H1 (cell line): ENCODE measurements around the gene PPP2R2B.

Experiments used
- ASH2L ChIP-seq: fragments of 200-600, 300-600 bp; sonication (generic); IDR thresholded peaks from one replicate; pipeline ENCODE4 v1.7.1; 2017; ENCODE audit warnings: low read length
- ATF2 ChIP-seq: IDR thresholded peaks from 2 replicates; pipeline ENCODE4 v1.6.1; 2012; ENCODE audit warnings: low read length, inconsistent platforms
- EP300 ChIP-seq, 2 experiments: IDR thresholded peaks; 1 replicate in 1 of 2; 2 replicates in 1 of 2; pipeline ENCODE4 v1.6.1; 2011 to 2012; ENCODE audit warnings: low read depth in 2 of 2, low read length in 2 of 2, mild to moderate bottlenecking in 2 of 2, borderline replicate concordance in 1 of 2, inconsistent platforms in 1 of 2, moderate library complexity in 1 of 2
- GTF2F1 ChIP-seq: IDR thresholded peaks from 2 replicates; pipeline ENCODE4 v1.6.1; 2012; ENCODE audit warnings: low read depth, low read length, improper control_type of control experiment, borderline replicate concordance
- HDAC6 ChIP-seq: IDR thresholded peaks from one replicate; pipeline ENCODE4 v1.7.1; 2012; ENCODE audit warnings: low read depth, mild to moderate bottlenecking, inconsistent platforms, low read length, moderate library complexity
- JUND ChIP-seq: IDR thresholded peaks from 2 replicates; pipeline ENCODE4 v1.6.1; 2011; ENCODE audit warnings: mild to moderate bottlenecking, improper control_type of control experiment, low read length
- POLR2A ChIP-seq, 2 experiments: IDR thresholded peaks; 1 replicate in 1 of 2; 2 replicates in 1 of 2; pipeline ENCODE4 v1.6.1; 2011; ENCODE audit warnings: low read depth in 2 of 2, low read length in 2 of 2, mild to moderate bottlenecking in 2 of 2; ENCODE audit errors: control extremely low read depth in 1 of 2
- SRF ChIP-seq: IDR thresholded peaks from 2 replicates; pipeline ENCODE4 v1.6.1; 2011; ENCODE audit warnings: mild to moderate bottlenecking, low read depth, low read length, moderate library complexity
- TBP ChIP-seq: IDR thresholded peaks from 2 replicates; pipeline ENCODE4 v1.6.1; 2011; ENCODE audit warnings: low read depth, low read length, improper control_type of control experiment
- YY1 ChIP-seq: IDR thresholded peaks from 2 replicates; pipeline ENCODE4 v1.6.1; 2011; ENCODE audit warnings: low read depth, mild to moderate bottlenecking, low read length
- ZNF274 ChIP-seq: IDR thresholded peaks from 2 replicates; pipeline ENCODE4 v1.7.0; 2012; ENCODE audit warnings: low read length, borderline replicate concordance; ENCODE audit errors: extremely low read depth
- TF ChIP-seq, protein P1 (sequence below), 3 experiments: IDR thresholded peaks; 1 replicate in 2 of 3; 2 replicates in 1 of 3; pipeline versions ENCODE4 v1.5.1 to v1.6.1; 2011; ENCODE audit warnings: low read length in 3 of 3, mild to moderate bottlenecking in 3 of 3, inconsistent platforms in 2 of 3, low read depth in 1 of 3, moderate library complexity in 1 of 3; ENCODE audit not compliant: insufficient read depth in 1 of 3; ENCODE audit errors: control extremely low read depth in 1 of 3

DNA sequence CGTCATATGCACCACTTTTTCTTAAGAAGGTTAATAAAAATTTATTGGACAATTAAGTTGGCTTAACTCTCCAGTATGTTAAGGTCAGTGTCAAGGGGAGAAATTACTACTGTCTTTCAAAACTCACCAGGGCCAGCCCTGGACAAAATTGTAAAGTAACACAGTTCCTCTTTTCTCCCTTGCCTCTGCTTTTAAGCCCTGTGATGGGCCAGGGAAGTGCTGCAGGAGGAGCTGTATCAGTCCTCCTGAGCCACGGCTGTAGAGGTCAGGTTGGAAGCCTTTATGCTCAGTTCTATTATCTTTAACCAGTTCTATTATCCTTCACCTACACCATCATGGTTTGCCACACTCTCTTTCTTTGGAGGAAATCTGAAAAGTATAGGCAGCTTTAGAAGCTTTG, 11.5 kb upstream of the PPP2R2B start:
- TF ChIP-seq JUND (no peak), ATF2 (no peak), SRF (no peak), YY1 (no peak), ZNF274 (no peak), EP300 (IDR thresholded peaks at IDR 0.05; ENCODE audit: borderline replicate concordance in 1 of 2, low read depth in 2 of 2, low read length in 2 of 2) (no peak), HDAC6 (no peak), POLR2A (IDR thresholded peaks at IDR 0.05; ENCODE audit: control extremely low read depth in 1 of 2, low read depth in 2 of 2, low read length in 2 of 2) (no peak), GTF2F1 (no peak), ASH2L (no peak), TBP (no peak)
- TF ChIP-seq, protein P1, sequence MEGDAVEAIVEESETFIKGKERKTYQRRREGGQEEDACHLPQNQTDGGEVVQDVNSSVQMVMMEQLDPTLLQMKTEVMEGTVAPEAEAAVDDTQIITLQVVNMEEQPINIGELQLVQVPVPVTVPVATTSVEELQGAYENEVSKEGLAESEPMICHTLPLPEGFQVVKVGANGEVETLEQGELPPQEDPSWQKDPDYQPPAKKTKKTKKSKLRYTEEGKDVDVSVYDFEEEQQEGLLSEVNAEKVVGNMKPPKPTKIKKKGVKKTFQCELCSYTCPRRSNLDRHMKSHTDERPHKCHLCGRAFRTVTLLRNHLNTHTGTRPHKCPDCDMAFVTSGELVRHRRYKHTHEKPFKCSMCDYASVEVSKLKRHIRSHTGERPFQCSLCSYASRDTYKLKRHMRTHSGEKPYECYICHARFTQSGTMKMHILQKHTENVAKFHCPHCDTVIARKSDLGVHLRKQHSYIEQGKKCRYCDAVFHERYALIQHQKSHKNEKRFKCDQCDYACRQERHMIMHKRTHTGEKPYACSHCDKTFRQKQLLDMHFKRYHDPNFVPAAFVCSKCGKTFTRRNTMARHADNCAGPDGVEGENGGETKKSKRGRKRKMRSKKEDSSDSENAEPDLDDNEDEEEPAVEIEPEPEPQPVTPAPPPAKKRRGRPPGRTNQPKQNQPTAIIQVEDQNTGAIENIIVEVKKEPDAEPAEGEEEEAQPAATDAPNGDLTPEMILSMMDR (IDR thresholded peaks at IDR 0.05; ENCODE audit: control extremely low read depth in 1 of 3, insufficient read depth in 1 of 3, low read depth in 1 of 3, low read length in 3 of 3): no peak
